CD14-positive monocyte (primary cell): ENCODE results near the gene PHYHIPL. TPM values are rescaled to one million over a fixed set of nuclear protein-coding genes. Genes with fewer than 3 reads are reported as not detected.

Source experiments
- DNase-seq, 3 donors: peaks; one replicate each; pipeline ENCODE4 v3.0.0-alpha.2; 2011 to 2022
- H2AFZ ChIP-seq: 2 replicates; pipeline ENCODE4 v1.6.0; 2012; ENCODE audit warnings: mild to moderate bottlenecking, low read depth, low read length, inconsistent platforms; ENCODE audit not compliant: insufficient read depth, poor library complexity, severe bottlenecking
- H3K27ac ChIP-seq, 2 donors: 1 replicate in 1 of 2; 2 replicates in 1 of 2; pipeline ENCODE4 v1.5.1; 2012 to 2013; ENCODE audit warnings: low read length in 2 of 2, control low read depth in 1 of 2, inconsistent platforms in 1 of 2, low read depth in 1 of 2, mild to moderate bottlenecking in 1 of 2
- H3K27me3 ChIP-seq, 2 donors: one replicate each; pipeline versions ENCODE4 v1.6.0 to v1.6.1; 2011 to 2013; ENCODE audit warnings: low read length in 2 of 2; ENCODE audit not compliant: control insufficient read depth in 2 of 2, insufficient read depth in 2 of 2
- H3K36me3 ChIP-seq, 2 donors: replicated peaks in 1 of 2; 1 replicate in 1 of 2; 2 replicates in 1 of 2; pipeline versions ENCODE4 v1.5.1 to v1.6.1; 2012 to 2013; ENCODE audit warnings: low read length in 2 of 2, control low read depth in 1 of 2, inconsistent platforms in 1 of 2, mild to moderate bottlenecking in 1 of 2; ENCODE audit not compliant: insufficient read depth in 2 of 2, control insufficient read depth in 1 of 2
- H3K4me1 ChIP-seq, 2 donors: 1 replicate in 1 of 2; 2 replicates in 1 of 2; pipeline versions ENCODE4 v1.5.1 to v1.6.1; 2012 to 2013; ENCODE audit warnings: low read length in 2 of 2, control low read depth in 1 of 2, inconsistent platforms in 1 of 2, mild to moderate bottlenecking in 1 of 2, moderate library complexity in 1 of 2; ENCODE audit not compliant: insufficient read depth in 2 of 2, control insufficient read depth in 1 of 2
- H3K4me2 ChIP-seq: replicated peaks from 2 replicates; pipeline ENCODE3; 2012; ENCODE audit warnings: low read length, moderate library complexity, mild to moderate bottlenecking; ENCODE audit not compliant: poor library complexity, severe bottlenecking; ENCODE audit errors: extremely low read depth
- H3K4me3 ChIP-seq, 3 experiments: fragments of 200-600 bp in 1 of 3; sonication (generic) in 1 of 3; replicated peaks in 1 of 3; 1 replicate in 2 of 3; 2 replicates in 1 of 3; pipeline ENCODE4 v1.5.1; 2011 to 2013; ENCODE audit warnings: low read length in 3 of 3, mild to moderate bottlenecking in 3 of 3, control low read depth in 2 of 3, low read depth in 2 of 3, inconsistent platforms in 1 of 3, moderate library complexity in 1 of 3
- H3K79me2 ChIP-seq: 2 replicates; pipeline ENCODE4 v1.6.0; 2012; ENCODE audit warnings: mild to moderate bottlenecking, control low read depth, inconsistent platforms, low read length, moderate library complexity; ENCODE audit not compliant: insufficient read depth
- H3K9ac ChIP-seq: 2 replicates; pipeline ENCODE4 v1.6.0; 2017; ENCODE audit warnings: low read length, mild to moderate bottlenecking; ENCODE audit not compliant: insufficient read depth, poor library complexity, severe bottlenecking
- H3K9me3 ChIP-seq, 2 donors: replicated peaks in 1 of 2; 1 replicate in 1 of 2; 2 replicates in 1 of 2; pipeline versions ENCODE4 v1.5.1 to v1.6.1; 2012 to 2013; ENCODE audit warnings: low read length in 2 of 2, control low read depth in 1 of 2; ENCODE audit not compliant: control insufficient read depth in 1 of 2, insufficient read depth in 1 of 2
- H4K20me1 ChIP-seq: 2 replicates; pipeline ENCODE4 v1.6.0; 2012; ENCODE audit warnings: mild to moderate bottlenecking, low read length, control low read depth, moderate library complexity; ENCODE audit not compliant: insufficient read depth
- H3K27ac Mint-ChIP-seq, 7 donors: one replicate each; pipeline ENCODE4 v1.8.0; 2020; ENCODE audit warnings: mild to moderate bottlenecking in 7 of 7, mixed read lengths in 7 of 7, moderate library complexity in 6 of 7, inconsistent platforms in 2 of 7
- H3K27me3 Mint-ChIP-seq, 3 donors: one replicate each; pipeline ENCODE4 v1.8.0; 2021 to 2022; ENCODE audit warnings: low read depth in 3 of 3, mild to moderate bottlenecking in 3 of 3, mixed read lengths in 3 of 3, moderate library complexity in 3 of 3, inconsistent platforms in 1 of 3
- H3K36me3 Mint-ChIP-seq, 2 donors: one replicate each; pipeline ENCODE4 v1.8.0; 2020; ENCODE audit warnings: mixed read lengths in 2 of 2, inconsistent platforms in 1 of 2, mild to moderate bottlenecking in 1 of 2
- H3K4me1 Mint-ChIP-seq: one replicate; pipeline ENCODE4 v1.8.0; 2020; ENCODE audit warnings: mild to moderate bottlenecking, mixed read lengths
- H3K4me3 Mint-ChIP-seq, 2 donors: one replicate each; pipeline ENCODE4 v1.8.0; 2020; ENCODE audit warnings: mild to moderate bottlenecking in 2 of 2, mixed read lengths in 2 of 2, moderate library complexity in 1 of 2
- H3K9me3 Mint-ChIP-seq, 7 donors: one replicate each; pipeline ENCODE4 v1.8.0; 2020 to 2022; ENCODE audit warnings: mixed read lengths in 7 of 7, mild to moderate bottlenecking in 6 of 7, moderate library complexity in 6 of 7, inconsistent platforms in 2 of 7
- WGBS: methylation state at CpG from one replicate; pipeline ENCODE4 v1.1.5; 2013; ENCODE audit warnings: missing lambda C conversion rate; ENCODE audit not compliant: insufficient coverage; 5-methylcytosine and 5-hydroxymethylcytosine counted together
- intact Hi-C, 2 donors: fragments of 100-400 bp; cut with micrococcal nuclease; formaldehyde crosslinking; loops; one replicate each; pipeline versions ENCODE4 v1.15.0 to v1.15.1; 2023
- polyA plus RNA-seq, 3 donors: library from polyadenylated mRNA; depleted of rRNA in 1 of 3; unstranded in 2 of 3; stranded (reverse) in 1 of 3; fragments of 300-500 nt in 2 of 3; fragments of >200 nt in 1 of 3; fragmentation: Illumina TruSeq in 2 of 3; gene quantifications; 1 replicate in 2 of 3; 2 replicates in 1 of 3; pipeline ENCODE4 v1.2.3, GENCODE V29; 2012 to 2021
- TF ChIP-seq, protein P1 (sequence below): fragments of 200-600 bp; IDR thresholded peaks from one replicate; pipeline ENCODE4 v1.8.0; 2022; ENCODE audit warnings: antibody characterized with exemption, mild to moderate bottlenecking

Gene PHYHIPL
- polyA plus RNA-seq, 3 donors, result not detected

DNA sequence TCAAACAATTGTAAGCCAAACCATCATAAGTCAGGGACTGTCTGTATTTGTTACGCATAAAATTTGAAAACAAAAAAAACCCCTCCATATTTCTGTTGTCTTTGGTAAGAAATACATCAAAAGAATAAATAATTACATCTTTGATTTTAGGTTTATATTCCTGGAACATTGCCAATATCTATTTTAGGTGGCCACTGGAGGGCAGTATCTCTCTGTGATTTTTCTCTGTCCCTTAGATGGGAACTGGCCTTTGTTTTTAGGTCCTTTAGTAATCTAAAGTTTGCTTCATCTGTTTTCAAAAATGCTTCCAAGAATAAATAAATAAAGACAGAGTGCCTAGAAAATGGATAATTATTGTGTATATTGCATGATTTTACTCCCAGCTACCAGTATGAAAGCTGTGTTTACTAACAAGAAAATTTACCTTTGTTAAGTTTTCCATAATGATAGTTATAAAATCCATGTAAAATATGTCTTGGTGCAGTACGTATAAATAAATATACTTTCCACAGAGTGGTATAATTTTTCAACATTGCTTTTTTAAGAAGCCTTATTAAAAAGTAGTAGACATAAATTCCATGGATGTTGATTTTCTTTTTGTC, 64.2 kb downstream of the PHYHIPL start:
- Mint-ChIP-seq H3K36me3 (no peaks in the 10 kb centered on the region), H3K4me1 (peaks cover 2% of the 10 kb centered on the region), H3K27me3 (peaks cover 0 to 2% (median 1%) of the 10 kb centered on the region in 3 donors), H3K4me3 (no peak overlapping the region), H3K27ac (no peak overlapping the region), H3K9me3 (no peaks in the 10 kb centered on the region)
- TF ChIP-seq, protein P1, sequence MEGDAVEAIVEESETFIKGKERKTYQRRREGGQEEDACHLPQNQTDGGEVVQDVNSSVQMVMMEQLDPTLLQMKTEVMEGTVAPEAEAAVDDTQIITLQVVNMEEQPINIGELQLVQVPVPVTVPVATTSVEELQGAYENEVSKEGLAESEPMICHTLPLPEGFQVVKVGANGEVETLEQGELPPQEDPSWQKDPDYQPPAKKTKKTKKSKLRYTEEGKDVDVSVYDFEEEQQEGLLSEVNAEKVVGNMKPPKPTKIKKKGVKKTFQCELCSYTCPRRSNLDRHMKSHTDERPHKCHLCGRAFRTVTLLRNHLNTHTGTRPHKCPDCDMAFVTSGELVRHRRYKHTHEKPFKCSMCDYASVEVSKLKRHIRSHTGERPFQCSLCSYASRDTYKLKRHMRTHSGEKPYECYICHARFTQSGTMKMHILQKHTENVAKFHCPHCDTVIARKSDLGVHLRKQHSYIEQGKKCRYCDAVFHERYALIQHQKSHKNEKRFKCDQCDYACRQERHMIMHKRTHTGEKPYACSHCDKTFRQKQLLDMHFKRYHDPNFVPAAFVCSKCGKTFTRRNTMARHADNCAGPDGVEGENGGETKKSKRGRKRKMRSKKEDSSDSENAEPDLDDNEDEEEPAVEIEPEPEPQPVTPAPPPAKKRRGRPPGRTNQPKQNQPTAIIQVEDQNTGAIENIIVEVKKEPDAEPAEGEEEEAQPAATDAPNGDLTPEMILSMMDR, result peak; percentile 60
- H2AFZ ChIP-seq, result no peak overlapping the region
- peak in 2 of 3 donors; percentile 7 to 27 for DNase-seq
- H3K4me3 ChIP-seq, result no peak overlapping the region
- H4K20me1 ChIP-seq, result no peaks in the 10 kb centered on the region
- no peaks in the 10 kb centered on the region for H3K27me3 ChIP-seq
- no CpG with 5 or more reads among the region's 2 CpGs for WGBS
- no peaks in the 10 kb centered on the region for H3K9me3 ChIP-seq
- no peaks in the 10 kb centered on the region for H3K36me3 ChIP-seq
- H3K79me2 ChIP-seq, result no peaks in the 10 kb centered on the region
- H3K4me1 ChIP-seq, result no peaks in the 10 kb centered on the region
- no peak overlapping the region for H3K27ac ChIP-seq
- H3K9ac ChIP-seq, result no peak overlapping the region
- intact Hi-C loops, result no loop called here
- no peak overlapping the region for H3K4me2 ChIP-seq

GRCh38 chr10:59242057-59242456, 65.6 kb downstream of the PHYHIPL start:
- H3K27ac ChIP-seq, result no peak overlapping the region
- H3K79me2 ChIP-seq, result no peaks in the 10 kb centered on the region
- peaks cover 0 to 1% (median 0%) of the 10 kb centered on the region in 3 donors for H3K27me3 Mint-ChIP-seq
- H2AFZ ChIP-seq, result no peak overlapping the region
- no peaks in the 10 kb centered on the region for H3K36me3 Mint-ChIP-seq
- no peak overlapping the region for H3K4me3 Mint-ChIP-seq
- no peaks in the 10 kb centered on the region for H3K9me3 Mint-ChIP-seq
- no peaks in the 10 kb centered on the region for H4K20me1 ChIP-seq
- no peaks in the 10 kb centered on the region for H3K4me1 ChIP-seq
- no peak overlapping the region for H3K27ac Mint-ChIP-seq
- H3K4me3 ChIP-seq, result no peak overlapping the region
- intact Hi-C loops, result no loop called here
- H3K4me2 ChIP-seq, result no peak overlapping the region
- TF ChIP-seq, protein P1, result no peak
- H3K9ac ChIP-seq, result no peak overlapping the region
- no peaks in the 10 kb centered on the region for H3K36me3 ChIP-seq
- H3K4me1 Mint-ChIP-seq, result peaks cover 2% of the 10 kb centered on the region
- DNase-seq, result no peak
- no peaks in the 10 kb centered on the region for H3K27me3 ChIP-seq
- no CpG with 5 or more reads among the region's 1 CpG for WGBS
- H3K9me3 ChIP-seq, result no peaks in the 10 kb centered on the region
